GM12872 (cell line): ENCODE results near the gene SMLR1.

Experiments used
- CTCF ChIP-seq: IDR thresholded peaks from 3 replicates; pipeline ENCODE4 v1.5.1; 2011; ENCODE audit warnings: low read depth, mild to moderate bottlenecking, low read length, moderate library complexity; ENCODE audit not compliant: insufficient read depth

The SMLR1 gene

GRCh38 chr6:130814506-130814905 lies 12.7 kb upstream of the SMLR1 start:
- no peak for TF ChIP-seq CTCF

GRCh38 chr6:130815200-130816071 lies 11.8 kb upstream of the SMLR1 start:
- no peak for TF ChIP-seq CTCF

- no peak for TF ChIP-seq CTCF
These were observed 4.5 kb upstream of the SMLR1 start for GRCh38 chr6:130822736-130823135.

- TF ChIP-seq CTCF: no peak
These were observed 2.1 kb upstream of the SMLR1 start for GRCh38 chr6:130824978-130825694.

- TF ChIP-seq CTCF: no peak
These were observed 1.3 kb upstream of the SMLR1 start for GRCh38 chr6:130825772-130826441.

- TF ChIP-seq CTCF: no peak
These were observed 562 bp upstream of the SMLR1 start for GRCh38 chr6:130826442-130827246.
